ENCODE measurements around the gene RPP25L.

RPP25L gene

DNA sequence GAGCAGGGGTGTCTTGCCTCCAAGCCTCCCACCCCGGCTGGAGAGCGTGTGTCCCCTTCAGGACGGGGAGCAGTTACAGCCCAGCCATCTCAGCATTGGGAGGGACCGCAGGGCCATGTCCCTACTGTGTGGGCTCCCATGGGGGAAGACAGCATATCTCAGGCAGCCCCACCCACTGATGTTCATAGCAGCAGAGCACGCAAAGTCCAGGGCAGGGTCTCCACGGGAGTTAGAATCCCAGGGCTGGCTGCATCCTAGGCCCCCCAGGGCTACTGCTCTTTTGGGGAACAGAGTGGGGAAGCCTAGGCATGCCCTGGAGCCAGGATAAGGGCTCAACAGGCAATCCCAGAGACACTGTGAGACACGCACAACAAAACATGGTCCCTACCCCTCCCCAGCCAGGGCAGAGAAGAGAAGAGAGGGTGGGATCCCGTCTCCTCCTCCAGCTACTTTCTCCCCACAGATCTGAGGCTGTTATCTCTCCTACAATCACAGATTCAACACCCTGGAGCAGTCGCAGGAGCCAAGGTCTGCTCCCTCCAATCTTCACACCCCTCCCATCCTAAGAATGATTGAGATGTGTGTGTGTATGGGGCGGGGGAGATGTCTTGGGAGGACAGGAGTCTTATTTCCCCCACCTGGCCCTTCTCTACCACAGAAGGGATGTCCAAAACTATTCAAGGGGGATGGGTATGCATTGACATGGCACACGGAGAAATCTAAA lies 25.8 kb downstream of the RPP25L start:
- no peak for DNase-seq (ENCODE audit: low read depth)

DNA sequence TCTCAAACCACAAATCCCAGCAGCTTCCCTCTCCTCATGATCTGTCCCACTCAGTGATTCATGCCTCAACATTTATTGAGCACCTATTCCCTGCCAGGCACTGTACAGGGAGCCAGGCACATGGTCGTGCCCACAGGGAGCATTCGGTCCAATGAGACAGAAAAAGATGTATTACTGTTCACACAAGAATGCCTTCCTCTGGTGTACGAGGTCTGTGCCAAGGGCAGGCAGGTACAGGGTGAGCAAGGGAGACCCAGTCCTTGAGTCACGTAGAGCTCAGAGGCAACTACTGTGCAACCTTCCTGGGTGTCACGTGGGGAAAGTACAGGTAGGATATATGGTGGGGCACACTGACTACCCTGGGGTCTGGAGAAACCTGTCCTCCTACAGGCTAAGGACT lies 26.9 kb downstream of the RPP25L start:
- DNase-seq (ENCODE audit: low read depth), result no peak

DNA sequence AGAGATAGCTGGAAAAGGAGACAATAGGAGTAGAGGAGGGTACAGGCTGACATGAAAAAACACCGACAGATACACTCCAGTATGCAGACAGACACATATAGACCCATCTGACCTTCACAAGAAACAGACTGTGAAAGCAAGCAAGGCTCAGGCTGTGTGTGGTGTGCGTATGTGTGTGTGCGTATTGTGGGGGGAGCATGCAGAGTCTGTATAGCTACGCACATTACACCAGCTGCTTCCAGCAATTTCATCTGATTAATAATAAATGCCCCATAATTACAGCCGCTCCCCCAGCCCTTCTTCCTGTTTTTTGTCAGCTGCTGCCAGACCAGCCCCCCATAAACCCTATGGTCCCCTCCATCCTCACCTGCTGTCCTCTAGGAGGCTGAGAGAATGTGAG lies 29.1 kb downstream of the RPP25L start:
- no peak for DNase-seq (ENCODE audit: low read depth)

DNA sequence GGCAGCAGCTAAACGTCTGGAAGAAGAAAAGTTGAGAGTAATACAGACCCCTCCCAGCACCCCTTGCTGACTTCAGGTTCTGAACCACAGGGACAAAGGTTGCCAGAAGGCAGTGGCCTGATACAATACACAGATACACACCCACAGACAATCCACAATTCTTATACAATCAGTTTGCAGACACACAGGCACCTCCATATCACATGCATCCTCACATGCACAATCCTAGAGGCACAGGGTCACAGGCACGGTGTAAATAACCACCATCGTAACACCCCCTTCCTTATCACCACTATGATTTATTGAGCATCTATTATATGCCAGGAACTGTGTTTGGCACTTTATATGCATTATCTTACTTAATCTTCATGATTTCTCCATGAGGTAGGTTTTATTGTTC lies 30.6 kb downstream of the RPP25L start:
- DNase-seq (ENCODE audit: low read depth), result no peak

DNA sequence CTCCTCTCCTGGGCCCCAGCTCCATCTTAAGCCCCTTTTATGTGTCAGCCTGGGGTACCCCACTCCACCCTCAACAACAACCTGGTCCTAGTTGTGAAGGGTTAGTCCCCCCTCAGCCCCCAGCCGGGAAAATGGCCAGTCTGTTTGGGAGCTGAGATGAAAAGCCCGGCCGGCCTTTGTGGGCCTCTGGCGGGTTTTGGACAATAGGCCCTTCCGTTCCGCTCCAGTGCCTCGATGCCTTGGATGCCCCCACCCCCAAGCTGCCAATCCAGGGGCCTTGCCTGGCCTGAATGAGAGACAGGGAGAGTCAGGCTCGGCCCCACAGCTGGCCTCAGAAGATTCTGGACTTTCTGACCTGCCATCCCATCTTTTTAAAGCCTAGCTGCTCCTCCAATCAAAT lies 31.5 kb downstream of the RPP25L start:
- no peak for DNase-seq (ENCODE audit: low read depth)

DNA sequence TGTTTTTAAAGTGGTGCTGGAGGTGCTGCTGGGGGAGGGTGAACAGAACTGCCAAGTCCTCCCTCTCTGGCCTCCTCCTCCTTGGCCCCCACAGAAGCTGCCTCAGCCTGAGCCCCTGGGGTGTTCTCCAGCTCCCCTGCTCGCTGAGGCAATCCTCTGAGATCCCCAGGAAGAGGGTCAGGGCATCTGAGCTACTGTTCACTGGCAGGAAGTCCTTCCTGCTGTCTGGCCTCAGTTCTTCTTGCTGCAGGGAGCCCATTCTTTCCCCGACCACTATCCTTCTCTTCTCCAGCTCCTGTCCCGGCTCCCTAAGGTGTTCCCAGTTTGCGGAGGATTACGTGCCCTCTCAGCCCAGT lies 32.1 kb downstream of the RPP25L start:
- DNase-seq (ENCODE audit: low read depth), result no peak

DNA sequence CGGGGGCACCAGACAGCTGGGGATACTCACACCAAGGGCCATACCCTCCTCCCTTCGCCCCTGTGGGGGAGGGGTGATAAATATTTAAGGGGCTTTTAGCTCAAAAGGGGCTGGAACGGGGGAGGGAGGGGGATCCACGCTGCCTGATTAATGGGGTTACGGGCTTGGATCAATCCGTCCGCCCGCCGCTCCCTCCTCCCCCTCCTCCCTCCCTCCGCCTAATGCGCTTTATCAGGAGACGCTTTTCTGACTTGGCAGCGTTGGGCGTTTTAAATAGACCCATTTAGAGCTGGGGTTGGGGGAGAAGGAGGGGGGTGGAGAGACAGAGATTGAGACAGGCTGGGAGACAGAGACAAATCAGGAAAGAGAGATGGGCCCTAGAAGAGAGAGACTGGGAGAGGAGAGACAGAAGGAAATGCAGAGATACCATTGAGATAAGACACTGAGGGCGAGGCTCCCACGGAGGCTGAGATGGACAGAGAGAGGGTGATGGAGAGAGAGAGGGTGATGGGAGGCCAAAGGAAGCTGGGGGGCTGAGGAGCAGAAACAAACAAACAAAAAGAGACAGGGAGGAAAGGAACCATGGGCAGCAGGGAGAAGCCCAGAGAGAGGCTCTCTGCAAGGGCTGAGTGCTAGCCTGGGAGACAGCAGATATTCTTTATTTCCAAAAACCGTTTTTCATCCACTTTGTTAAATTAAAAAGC lies 32.6 kb downstream of the RPP25L start:
- DNase-seq (ENCODE audit: low read depth), result no peak

DNA sequence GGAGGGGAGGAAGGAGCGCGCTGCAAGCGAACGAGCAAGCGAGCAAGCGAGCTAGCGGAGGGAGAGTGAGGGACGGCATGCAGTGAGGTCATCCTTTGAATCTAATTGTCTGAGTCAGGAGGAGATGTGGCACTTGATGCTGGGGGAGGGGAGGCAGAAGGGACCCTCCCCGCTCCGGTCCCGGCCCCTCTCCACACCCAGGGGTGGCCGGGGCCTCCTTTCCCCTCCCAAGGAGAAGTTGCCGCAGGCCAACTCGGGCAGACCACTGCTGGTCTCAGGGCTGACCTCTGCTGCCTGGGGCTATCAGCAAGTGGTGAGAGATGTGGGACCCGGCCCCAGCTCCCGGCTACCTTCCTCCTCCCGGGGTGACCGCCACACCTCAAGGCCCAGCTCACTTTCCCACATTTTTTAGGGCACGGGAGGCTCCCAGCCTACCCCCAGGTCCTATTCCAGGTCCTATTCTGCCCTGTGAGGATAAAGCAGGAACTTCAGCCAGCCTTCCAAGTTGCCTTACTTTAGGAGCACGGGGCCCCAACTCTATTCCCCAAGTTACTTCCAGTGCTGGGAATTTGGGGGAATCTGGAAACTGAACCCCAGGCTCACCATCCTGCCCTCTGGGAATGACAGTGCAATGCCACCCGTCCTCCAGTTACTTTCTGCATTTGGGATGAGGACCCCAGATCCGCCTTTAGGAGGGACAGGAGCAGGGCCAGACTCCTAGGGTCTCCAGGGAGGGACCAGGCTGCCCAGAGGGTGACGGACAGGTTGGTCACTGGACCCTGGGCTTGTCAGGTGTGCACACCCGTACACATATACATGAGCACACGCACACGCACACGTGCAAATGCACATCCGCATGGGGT lies 33.4 kb downstream of the RPP25L start:
- no peak for DNase-seq (ENCODE audit: low read depth)

DNA sequence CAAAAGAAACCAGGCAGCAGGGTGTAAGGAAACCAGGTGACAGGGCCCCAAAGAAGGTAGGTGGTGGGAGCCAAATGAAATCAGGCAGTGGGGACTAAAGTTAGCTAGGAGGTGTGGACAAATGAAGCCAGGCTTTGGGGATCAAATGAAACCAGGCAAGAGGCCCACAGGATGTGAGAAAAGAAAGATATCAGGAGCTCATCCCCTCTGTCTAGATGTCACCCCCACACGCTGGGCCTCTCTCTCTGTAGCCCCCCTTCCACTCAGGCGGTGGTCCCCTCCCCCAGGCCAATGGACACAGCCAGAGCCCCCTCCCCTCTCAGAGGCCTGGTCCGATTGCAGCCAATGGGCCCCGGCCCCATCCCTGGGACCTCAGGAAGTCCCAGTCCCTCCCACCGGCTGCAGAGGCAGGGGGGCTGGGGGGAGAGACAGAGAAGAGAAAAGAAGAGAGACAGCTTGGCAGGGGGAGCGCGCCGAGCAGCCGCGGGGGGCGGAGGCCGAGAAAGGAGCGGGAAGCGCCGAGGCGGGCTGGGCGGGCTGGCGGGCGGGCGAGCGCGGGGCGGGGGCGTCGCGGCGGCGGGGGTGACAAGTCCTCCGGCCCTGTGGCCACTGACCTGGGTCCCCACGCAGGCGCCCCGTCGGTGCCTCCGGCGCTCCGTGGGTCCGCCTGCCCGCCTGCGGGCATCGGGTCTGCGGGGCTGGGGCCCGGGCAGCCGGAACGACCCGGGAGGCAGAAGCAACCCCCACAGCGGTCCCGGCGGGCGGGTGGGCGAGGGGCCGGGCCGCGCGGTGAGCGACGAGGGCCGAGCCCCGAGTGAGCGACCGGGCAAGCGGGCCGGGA lies 34.3 kb downstream of the RPP25L start:
- DNase-seq (ENCODE audit: low read depth), result no peak

DNA sequence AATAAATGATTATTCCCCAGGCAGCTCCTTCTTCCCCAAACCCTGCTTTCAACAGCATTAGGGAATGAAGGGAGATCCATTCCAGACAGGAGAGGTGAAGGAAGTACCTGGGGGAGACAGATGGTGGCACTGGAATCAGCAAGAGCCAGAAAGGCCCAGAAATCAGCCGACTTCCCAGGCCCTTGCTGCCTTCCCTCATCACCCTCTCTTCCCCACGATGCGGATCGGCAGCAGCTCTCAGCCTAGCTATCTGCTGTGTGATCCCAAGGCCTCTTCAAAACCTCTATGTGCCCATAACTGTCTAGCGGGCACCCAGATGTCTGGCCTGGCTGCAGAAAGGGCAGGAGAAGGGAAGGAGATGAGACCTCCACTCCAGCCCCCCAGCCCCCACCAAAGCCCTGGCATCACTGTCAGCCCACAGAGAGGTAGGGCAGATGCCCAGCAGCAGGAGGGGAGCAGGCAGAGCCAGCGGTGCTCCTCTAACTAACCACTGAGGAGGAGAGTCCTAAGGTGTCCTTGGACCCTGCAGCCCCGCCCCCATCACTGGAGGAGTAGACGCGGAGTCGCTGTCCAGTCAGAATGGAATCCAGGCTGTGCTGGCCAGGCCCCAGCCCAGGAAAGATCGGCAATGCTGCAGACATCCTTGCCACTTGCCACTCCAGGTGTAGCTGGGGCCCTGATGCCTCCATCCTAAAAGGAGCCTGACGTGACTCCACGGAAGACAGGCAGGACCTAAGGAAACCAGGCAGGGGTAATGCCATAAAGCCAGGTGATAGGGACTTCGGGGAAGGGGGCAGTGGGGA lies 35.1 kb downstream of the RPP25L start:
- no peak for DNase-seq (ENCODE audit: low read depth)

DNA sequence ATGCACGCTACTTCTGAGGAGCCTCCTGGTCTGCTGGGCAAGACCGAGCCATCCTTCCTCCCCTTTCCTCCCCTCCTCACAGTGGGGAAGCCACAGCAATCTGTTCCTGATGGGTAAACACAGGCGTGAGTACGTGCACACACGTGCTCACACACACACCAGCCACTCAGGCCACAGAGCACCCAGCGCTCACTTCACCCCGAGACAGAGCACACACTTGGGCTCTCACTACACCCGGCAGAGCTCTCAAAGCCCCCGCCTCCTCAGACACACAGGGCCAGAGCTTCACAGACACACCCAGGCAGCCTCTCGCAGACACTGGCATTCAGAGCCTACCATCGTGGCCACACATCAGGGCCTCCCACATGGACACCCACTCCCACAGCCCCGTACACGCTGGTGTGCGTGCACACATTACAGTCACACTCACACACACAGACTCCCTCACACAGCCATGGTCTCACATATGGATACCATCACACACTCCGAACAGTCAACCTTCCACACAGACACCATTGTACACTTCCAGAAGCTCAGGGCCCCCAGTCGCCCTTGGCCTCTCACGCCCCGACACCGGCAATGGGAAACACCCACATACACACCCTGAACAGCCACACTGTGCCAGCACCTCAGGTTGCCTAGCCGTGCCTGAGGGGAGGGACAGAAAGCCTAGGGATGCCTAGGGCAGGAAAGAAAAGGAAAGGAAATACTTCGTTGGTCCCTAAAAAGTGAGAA lies 35.9 kb downstream of the RPP25L start:
- DNase-seq (ENCODE audit: low read depth), result no peak

DNA sequence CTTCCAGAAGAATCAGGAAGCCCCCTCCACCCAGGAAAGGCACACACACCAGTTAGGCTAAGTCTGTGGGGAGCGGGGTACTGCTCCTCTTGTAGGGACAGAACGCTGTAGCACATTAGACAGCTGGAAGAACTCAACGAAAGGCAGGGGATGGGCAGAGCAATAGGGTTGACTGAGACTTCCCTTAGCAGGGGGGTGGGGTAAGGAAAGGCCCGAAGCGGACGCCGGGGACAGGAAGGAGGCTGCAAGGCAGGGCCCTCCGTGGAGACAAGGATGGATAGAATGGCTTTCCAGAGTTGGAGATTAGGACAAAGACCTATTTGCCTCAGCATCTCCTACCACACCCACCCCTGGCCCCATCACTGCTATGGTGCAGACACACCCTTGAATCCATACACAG lies 36.7 kb downstream of the RPP25L start:
- DNase-seq (ENCODE audit: low read depth), result no peak

DNA sequence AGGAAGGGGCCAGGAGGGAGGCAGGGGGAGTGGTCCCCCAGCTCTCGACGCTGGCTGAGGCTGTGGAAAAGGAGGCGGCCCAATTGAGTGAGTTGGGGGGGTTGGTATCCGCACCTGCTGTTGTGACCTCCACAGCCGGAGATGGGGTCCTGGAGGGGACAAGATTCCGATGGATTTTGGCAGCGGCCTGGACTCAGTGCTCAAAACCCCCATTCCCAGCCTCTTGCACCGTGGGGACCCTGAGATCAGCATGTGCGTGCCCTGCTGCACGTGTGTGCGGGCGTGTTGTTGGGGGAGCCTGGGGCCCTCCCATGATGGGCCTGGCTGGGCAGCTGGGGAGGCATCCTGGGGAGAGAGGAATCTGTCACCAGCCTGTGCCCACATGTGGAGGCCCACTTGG lies 37.3 kb downstream of the RPP25L start:
- no peak for DNase-seq (ENCODE audit: low read depth)

DNA sequence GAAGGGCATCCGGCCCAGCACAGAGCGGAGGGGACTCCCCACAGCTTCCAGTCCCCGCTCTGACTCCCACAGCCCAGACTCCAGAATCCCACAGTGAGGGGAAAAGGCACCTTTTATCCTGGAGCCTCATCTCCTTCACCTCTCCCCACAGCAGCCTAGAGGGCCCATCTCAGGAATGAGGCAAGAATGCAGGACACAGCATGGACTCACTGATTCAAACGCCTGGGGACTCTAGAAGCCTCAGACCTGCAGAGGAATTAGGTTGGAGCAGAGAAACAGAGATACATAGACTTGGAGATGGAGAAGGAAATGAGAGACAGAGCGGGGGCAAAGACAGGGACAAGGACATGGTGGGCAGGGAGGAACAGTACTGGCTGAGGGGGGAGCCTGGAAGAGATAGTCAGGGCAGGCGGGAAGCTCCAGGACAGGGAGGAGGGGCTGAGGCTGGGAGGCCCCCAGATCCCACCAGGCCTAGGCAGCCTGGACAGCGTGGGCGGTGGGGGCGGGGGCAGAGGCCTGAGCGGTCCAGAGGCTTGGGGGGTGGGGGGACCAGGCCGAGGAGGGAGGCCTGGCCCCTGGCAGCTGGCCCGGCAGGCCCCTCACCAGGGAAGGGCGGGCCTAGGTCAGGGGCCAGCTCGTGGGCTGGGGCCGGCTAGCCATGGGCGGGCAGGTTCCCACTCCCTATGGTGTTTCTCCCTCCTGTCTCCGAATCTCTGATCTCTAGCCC lies 38.1 kb downstream of the RPP25L start:
- no peak for DNase-seq (ENCODE audit: low read depth)

DNA sequence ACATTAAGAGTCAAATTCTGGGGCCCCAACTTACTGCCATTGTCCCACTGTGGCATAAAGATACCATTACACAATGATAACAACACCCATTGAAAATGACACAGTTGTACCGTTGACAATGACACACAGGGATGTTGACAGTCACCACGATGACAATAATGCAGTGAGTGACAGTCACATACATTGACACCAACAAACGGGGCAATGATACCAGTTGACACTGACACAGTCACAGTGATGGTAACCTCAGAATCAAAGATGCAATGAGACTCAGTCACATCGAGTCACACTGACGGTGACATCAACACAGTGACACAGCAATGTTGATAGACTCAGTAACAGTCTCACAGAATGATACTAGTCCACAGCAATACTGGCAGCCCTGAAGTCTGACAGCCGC lies 39.3 kb downstream of the RPP25L start:
- DNase-seq (ENCODE audit: low read depth), result no peak

DNA sequence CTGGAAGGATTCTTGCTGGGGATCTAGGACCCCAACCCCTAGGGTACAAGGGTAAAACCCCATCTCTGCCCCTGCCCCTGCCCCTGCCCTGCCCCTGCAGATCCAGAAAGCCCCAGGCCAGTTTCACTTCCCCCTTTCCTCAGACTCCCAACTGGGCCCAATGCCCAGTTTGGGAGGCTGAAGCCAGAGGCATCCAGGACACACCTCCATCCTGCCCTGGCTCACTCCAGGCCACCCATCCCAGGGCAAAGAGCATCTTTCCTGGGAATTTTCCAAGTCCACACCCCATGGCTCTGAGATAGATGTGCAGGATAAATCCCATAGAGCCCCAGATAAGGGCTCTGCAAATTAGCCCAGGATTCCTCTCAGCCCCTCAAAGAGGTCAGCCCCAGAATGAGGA lies 39.8 kb downstream of the RPP25L start:
- no peak for DNase-seq (ENCODE audit: low read depth)

DNA sequence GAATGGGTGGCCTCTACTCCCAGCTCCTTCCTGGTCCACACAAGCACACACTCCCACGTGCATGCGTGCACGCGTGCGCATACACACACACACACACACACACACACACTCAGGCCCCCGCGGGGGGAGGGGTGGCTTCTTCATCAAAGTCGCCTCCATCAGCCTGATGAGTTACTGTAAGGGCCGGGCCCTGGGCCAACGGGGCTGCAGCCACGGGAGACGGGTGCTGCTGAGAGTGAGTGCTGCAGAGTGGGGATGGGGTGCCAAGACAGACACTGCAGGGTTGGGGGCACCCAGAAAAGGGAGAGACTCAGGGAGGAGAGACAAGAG lies 40.5 kb downstream of the RPP25L start:
- DNase-seq (ENCODE audit: low read depth), result no peak

DNA sequence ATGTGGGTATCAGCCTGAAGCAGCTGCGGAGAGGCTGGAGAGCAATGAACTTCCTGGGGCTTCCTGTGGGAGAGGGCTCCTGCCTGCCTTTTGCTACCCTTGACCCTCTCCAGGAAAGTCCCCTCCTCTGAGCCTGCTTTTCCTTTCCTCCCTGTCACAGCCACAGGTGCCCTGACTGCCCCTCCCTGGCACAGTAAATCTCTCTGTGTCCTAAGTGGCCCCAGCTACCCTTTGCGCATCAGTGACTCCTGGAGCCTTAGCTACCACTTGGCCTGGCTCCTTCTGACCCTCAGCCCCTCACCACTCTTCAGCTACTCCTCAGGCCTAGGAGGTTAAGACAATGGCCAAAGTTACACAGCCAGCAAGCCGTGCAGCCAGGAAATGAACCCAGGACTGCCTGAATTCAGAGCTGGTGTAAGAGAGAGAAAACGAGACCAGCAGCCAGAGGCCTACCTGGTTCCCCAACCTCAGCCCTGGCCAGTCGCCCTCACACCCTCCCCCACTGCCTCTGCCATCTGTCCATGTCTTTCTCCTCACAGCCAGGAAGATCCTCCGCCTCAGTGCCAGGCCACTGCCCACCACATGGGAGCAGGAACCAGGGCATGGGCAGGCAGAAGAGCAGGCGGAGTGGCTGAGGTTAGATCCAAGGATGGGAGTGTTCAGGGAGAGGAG lies 41.0 kb downstream of the RPP25L start:
- no peak for DNase-seq (ENCODE audit: low read depth)

DNA sequence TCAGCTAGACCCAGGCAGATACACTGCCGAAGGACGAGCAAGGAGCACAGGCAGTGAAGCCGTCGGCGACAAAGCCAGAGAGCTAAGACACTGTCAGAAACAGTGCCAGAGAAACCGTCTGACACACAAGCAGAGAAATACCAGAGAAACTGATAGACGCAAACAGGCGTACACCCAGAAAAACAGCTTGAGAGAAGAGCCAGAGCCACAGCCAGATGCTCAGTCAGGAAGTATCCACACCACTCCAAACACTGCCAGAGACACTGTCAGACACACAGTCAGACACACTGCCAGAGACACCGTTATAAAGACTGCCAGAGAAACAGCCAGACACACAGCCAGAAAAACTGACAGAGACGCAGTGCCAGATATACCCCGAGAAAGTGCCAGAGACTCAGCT lies 41.5 kb downstream of the RPP25L start:
- no peak for DNase-seq (ENCODE audit: low read depth)

DNA sequence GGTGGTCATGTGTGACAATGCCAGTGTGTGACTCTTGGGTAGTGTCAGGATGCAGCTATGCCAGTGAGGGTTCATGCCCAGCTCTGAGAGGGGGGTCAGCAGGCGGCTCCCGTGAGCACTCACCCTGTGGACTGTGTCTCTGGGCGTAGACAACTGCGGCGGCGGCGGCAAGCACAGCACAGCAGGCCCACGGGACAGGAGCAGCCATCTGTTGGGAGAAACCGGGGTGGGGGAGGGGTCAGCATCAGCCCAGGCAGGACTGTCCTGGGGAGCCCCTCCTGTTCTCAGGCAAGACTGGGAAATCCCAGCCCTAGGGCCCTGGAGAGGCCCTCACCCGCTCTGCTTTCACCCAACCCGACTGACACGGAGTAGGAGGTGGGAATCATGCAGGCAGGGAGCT lies 43.1 kb downstream of the RPP25L start:
- DNase-seq (ENCODE audit: low read depth), result no peak

Data from activated T-helper 1 cell treated with Interleukin-2 at 50 U/mL for 16 hours (primary cell).